GM10266 (cell line): Measurements from ENCODE around the gene SNX25.
A peak's percentile ranks its signal among the peaks of the same experiment; 100 is the strongest.
"Not testable (repeated sequence)": the region's sequence is repeated elsewhere in the genome, so short reads cannot be mapped to it uniquely, and the experiment has no call there.

Experiments used
- DNase-seq: peaks from one replicate; pipeline ENCODE4 v3.0.0; 2012; ENCODE audit errors: extremely low spot score
- TF ChIP-seq, protein P1 (sequence below): IDR thresholded peaks from 2 replicates; pipeline ENCODE4 v1.5.1; 2012; ENCODE audit warnings: mild to moderate bottlenecking, low read depth; ENCODE audit not compliant: control insufficient read depth, insufficient read depth; ENCODE audit errors: missing control alignments

Gene SNX25

DNA sequence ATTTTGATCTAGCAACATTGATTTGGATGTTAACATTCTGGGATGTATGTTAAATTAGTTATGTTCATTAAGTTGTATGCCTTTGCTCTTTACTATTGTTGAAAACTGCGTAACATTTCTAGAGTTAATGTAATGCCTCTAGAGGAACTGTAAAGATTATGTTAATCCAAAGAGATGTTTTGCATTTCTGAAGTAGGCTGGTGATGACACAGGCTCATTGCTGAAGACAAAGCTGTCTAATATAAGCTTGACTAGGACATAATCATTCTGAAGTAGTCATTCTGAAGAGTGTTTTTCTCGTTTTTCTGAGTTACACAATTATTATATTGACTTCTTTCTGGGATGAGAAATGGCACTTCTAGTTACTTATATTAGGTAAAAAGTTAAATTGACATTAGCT lies 113.4 kb downstream of the SNX25 start:
- TF ChIP-seq, protein P1, sequence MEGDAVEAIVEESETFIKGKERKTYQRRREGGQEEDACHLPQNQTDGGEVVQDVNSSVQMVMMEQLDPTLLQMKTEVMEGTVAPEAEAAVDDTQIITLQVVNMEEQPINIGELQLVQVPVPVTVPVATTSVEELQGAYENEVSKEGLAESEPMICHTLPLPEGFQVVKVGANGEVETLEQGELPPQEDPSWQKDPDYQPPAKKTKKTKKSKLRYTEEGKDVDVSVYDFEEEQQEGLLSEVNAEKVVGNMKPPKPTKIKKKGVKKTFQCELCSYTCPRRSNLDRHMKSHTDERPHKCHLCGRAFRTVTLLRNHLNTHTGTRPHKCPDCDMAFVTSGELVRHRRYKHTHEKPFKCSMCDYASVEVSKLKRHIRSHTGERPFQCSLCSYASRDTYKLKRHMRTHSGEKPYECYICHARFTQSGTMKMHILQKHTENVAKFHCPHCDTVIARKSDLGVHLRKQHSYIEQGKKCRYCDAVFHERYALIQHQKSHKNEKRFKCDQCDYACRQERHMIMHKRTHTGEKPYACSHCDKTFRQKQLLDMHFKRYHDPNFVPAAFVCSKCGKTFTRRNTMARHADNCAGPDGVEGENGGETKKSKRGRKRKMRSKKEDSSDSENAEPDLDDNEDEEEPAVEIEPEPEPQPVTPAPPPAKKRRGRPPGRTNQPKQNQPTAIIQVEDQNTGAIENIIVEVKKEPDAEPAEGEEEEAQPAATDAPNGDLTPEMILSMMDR, result no peak
- DNase-seq, result no peak

GRCh38 chr4:185323606-185324005 lies 114.2 kb downstream of the SNX25 start:
- DNase-seq, result no peak
- TF ChIP-seq, protein P1, result no peak

- DNase-seq, result not testable (repeated sequence)
Observed at GRCh38 chr4:185324361-185324760, 115.0 kb downstream of the SNX25 start.

- DNase-seq, result not testable (repeated sequence)
Observed at GRCh38 chr4:185325721-185326120, 116.3 kb downstream of the SNX25 start.

- TF ChIP-seq, protein P1, result no peak
- no peak for DNase-seq
Observed at GRCh38 chr4:185328586-185328985, 119.2 kb downstream of the SNX25 start.

- DNase-seq, result not testable (repeated sequence)
Observed at GRCh38 chr4:185329879-185330510, 120.6 kb downstream of the SNX25 start.

DNA sequence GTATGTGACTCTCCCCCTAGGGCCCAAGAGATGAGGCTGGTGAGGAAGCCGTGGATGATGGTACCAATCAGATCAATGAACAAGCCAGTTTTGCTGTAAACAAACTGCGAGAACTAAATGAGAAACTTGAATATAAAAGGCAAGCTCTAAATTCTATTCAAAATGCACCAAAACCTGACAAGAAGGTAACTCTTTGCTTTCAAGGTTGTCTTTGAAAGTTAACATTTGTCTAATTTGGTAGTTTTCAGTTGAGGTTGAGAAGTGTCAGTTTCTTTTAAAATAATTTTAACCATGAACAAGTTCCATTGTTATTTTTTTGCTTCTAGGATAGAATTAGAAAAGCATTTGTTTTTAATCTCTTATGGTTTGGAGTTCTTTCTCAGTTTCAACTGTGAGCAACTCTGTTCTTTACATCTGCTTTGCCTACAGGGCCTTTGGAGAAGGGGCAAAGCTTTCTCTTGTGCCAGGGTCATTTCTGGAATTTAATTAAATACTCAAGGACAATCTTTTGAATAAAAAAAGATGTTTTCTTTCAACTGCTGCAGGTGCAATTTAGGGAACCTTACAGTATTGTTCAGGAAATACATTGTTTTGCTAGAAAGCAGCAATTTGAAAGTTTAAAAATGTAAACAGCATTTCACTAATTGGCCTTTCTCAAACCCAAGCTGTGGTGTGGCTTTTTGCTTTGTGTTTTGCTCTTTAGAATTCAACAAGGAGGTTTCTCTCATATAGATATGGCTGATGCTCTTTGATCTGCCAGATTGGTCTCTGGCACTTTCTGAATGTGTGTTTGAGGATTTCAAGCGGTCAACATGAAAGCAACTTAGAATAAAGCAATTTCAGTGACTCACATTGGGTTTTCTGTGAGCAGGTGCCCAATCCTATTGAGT lies 123.4 kb downstream of the SNX25 start:
- peak; percentile 43 for DNase-seq
- TF ChIP-seq, protein P1, result no peak

DNA sequence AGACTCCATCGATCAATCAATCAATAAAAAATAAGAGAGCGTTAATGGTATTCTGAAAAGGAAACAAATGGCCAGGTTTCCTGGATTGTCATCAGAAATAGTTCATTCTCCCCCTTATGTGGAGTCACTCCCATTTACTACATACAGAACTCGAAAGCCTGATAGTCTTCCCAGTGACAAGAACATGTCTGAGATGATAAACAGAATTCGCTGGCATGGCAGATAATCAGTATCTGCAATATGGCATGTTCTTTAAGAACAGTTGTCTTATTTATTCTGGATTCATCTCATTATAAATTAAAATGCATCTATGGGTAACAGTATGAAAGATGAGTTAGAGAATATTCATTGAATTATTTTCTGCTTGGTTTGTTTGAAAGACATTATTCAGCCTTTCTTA lies 124.9 kb downstream of the SNX25 start:
- no peak for DNase-seq
- TF ChIP-seq, protein P1, result no peak
